ENCODE measurements around the gene ATP5F1C. TPM values are rescaled to one million over a fixed set of nuclear protein-coding genes. Genes with fewer than 3 reads are reported as not detected.

The ATP5F1C gene
- total and polyA plus RNA-seq, 10 of the 15 experiments (the other 5 are each of a cell fraction or from before 2014, with no cell fraction given) = 307 to 978 (median 454) TPM

DNA sequence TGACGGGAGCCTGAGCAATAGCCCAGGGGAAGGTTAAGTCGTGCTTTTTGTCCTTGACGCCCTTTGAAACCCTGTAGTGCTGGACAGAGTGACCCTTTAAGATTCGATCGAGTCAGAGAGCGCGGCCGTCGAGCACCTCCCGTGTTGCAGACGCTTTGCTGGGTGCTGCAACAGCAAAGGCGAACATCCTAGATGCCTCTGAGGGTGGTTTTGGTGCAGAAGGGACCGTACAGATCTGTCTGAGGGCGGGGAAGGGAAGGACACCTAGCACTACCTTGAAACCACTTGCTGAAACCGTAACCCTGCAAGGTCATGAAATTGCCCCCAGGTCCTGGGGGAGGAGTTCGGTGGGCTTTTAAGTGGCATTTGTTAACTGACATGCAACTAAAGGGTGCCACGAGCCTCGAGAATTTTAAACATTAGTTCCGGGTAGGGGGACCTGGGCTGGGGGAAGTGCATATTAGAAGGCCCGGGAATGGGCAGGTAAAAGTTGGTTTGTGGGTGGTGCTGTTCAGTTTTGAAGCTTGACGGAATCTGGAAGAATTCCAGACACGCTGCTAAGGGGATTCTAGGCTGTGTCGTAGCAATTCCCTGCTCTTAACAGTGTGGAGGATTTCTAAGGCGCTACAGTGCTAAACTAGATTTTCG, 786 bp downstream of the ATP5F1C start:
- Histone ChIP-seq H4K20me1 (ENCODE audit: control insufficient read depth, insufficient read depth) (no peaks in the 10 kb centered on the region; the same call in 1 of the 2 replicates), H3K4me1 (ENCODE audit: control insufficient read depth, insufficient read depth, low read length) (no peaks in the 10 kb centered on the region; the same call in 1 of the 2 replicates), H3K27me3 (replicated peaks in 1 of 2; ENCODE audit: control insufficient read depth in 2 of 2, insufficient read depth in 2 of 2, low read length in 1 of 2) (no peaks in the 10 kb centered on the region), H3K9ac (ENCODE audit: control insufficient read depth, insufficient read depth, low read length) (peak overlapping the region; percentile 94), H3K4me3 (peak overlapping the region; percentile 97), H3K36me3 (ENCODE audit: control insufficient read depth in 2 of 2, insufficient read depth in 2 of 2, low read length in 1 of 2) (peaks cover 0 to 4% of the 10 kb centered on the region in 2 experiments; a peak in 1 of 4 replicates), H3K4me2 (ENCODE audit: control insufficient read depth, insufficient read depth) (peak overlapping the region; percentile 88), H2AFZ (ENCODE audit: control insufficient read depth, low read depth, low read length) (peak overlapping the region; percentile 91; the same call in 1 of the 2 replicates), H3K27ac (ENCODE audit: control insufficient read depth, insufficient read depth) (peak overlapping the region; percentile 88), H3K79me2 (ENCODE audit: control insufficient read depth, insufficient read depth, low read length) (peaks cover 93% of the 10 kb centered on the region), H3K9me3 (replicated peaks; ENCODE audit: control insufficient read depth, insufficient read depth, low read length) (no peaks in the 10 kb centered on the region)
- SMC1A ChIA-PET (ENCODE audit: uncharacterized antibody, unreplicated experiment) = interaction anchor here (0.6 to 1.4 kb wide), 6 partner anchors 10 to 32 kb away, joined by 3 to 6 read pairs (median 4); no protein-coding TSS in a partner anchor
- no peak for FAIRE-seq
- RAD21 ChIA-PET (ENCODE audit: unreplicated experiment) = interaction anchor here (1.0 to 1.6 kb wide), 4 partner anchors 11 to 263 kb away, joined by 3 to 7 read pairs (median 6); partner anchors contain the start of gene TAF3
- BruUV-seq (replicated peaks) = no TSS peak
- intact Hi-C loops (cut with micrococcal nuclease; ENCODE audit: unreplicated experiment) = loop anchor here (1.0 to 10.0 kb wide), 2 partner anchors 30 to 264 kb away; partner anchors contain the start of gene TAF3
- POLR2A ChIA-PET = interaction anchor here (0.9 to 1.4 kb wide), 7 partner anchors 11 to 316 kb away, joined by 3 to 10 read pairs (median 3); partner anchors contain the start of gene TAF3
- no peak for DNase-seq (ENCODE audit: low read depth, low spot score)
- WGBS (ENCODE audit: insufficient coverage, insufficient replicate concordance, low lambda C conversion rate, missing lambda C conversion rate) = 3% methylated on average over 25 of the region's 25 CpGs
- TF ChIP-seq, protein P1, sequence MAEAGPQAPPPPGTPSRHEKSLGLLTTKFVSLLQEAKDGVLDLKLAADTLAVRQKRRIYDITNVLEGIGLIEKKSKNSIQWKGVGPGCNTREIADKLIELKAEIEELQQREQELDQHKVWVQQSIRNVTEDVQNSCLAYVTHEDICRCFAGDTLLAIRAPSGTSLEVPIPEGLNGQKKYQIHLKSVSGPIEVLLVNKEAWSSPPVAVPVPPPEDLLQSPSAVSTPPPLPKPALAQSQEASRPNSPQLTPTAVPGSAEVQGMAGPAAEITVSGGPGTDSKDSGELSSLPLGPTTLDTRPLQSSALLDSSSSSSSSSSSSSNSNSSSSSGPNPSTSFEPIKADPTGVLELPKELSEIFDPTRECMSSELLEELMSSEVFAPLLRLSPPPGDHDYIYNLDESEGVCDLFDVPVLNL (IDR thresholded peaks at IDR 0.05; ENCODE audit: low read depth, low read length) = no peak
- TF ChIP-seq NFXL1 (IDR thresholded peaks at IDR 0.05; ENCODE audit: borderline replicate concordance) (no peak), ESRRA (IDR thresholded peaks at IDR 0.05; ENCODE audit: low read length) (no peak), TARDBP (IDR thresholded peaks at IDR 0.05; ENCODE audit: borderline replicate concordance) (no peak), POLR2AphosphoS5 (IDR thresholded peaks at IDR 0.05; ENCODE audit: low read length) (0 out of 2 replicates have a peak, but pooled peaks have one; percentile 7), SUZ12 (IDR thresholded peaks at IDR 0.05; ENCODE audit: unreplicated experiment) (no peak), NFIC (IDR thresholded peaks at IDR 0.05; ENCODE audit: low read depth, low read length) (no peak), SIN3A (IDR thresholded peaks at IDR 0.05; ENCODE audit: low read depth, low read length) (0 out of 2 replicates have a peak, but pooled peaks have one; percentile 20), MXI1 (IDR thresholded peaks at IDR 0.05; ENCODE audit: low read depth, low read length) (no peak), GATAD2B (conservative IDR thresholded peaks at IDR 0.05; ENCODE audit: low read depth) (0 out of 2 replicates have a peak, but pooled peaks have one; percentile 23)
- TF ChIP-seq, protein P2, sequence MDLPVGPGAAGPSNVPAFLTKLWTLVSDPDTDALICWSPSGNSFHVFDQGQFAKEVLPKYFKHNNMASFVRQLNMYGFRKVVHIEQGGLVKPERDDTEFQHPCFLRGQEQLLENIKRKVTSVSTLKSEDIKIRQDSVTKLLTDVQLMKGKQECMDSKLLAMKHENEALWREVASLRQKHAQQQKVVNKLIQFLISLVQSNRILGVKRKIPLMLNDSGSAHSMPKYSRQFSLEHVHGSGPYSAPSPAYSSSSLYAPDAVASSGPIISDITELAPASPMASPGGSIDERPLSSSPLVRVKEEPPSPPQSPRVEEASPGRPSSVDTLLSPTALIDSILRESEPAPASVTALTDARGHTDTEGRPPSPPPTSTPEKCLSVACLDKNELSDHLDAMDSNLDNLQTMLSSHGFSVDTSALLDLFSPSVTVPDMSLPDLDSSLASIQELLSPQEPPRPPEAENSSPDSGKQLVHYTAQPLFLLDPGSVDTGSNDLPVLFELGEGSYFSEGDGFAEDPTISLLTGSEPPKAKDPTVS (IDR thresholded peaks at IDR 0.05; ENCODE audit: low read depth, low read length) = no peak
- TF ChIP-seq, protein P3, sequence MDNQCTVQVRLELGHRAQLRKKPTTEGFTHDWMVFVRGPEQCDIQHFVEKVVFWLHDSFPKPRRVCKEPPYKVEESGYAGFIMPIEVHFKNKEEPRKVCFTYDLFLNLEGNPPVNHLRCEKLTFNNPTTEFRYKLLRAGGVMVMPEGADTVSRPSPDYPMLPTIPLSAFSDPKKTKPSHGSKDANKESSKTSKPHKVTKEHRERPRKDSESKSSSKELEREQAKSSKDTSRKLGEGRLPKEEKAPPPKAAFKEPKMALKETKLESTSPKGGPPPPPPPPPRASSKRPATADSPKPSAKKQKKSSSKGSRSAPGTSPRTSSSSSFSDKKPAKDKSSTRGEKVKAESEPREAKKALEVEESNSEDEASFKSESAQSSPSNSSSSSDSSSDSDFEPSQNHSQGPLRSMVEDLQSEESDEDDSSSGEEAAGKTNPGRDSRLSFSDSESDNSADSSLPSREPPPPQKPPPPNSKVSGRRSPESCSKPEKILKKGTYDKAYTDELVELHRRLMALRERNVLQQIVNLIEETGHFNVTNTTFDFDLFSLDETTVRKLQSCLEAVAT (IDR thresholded peaks at IDR 0.05) = no peak
- TF ChIP-seq, protein P4, sequence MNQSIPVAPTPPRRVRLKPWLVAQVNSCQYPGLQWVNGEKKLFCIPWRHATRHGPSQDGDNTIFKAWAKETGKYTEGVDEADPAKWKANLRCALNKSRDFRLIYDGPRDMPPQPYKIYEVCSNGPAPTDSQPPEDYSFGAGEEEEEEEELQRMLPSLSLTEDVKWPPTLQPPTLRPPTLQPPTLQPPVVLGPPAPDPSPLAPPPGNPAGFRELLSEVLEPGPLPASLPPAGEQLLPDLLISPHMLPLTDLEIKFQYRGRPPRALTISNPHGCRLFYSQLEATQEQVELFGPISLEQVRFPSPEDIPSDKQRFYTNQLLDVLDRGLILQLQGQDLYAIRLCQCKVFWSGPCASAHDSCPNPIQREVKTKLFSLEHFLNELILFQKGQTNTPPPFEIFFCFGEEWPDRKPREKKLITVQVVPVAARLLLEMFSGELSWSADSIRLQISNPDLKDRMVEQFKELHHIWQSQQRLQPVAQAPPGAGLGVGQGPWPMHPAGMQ (IDR thresholded peaks at IDR 0.05; ENCODE audit: borderline replicate concordance) = no peak
- TF ChIP-seq, protein P5, sequence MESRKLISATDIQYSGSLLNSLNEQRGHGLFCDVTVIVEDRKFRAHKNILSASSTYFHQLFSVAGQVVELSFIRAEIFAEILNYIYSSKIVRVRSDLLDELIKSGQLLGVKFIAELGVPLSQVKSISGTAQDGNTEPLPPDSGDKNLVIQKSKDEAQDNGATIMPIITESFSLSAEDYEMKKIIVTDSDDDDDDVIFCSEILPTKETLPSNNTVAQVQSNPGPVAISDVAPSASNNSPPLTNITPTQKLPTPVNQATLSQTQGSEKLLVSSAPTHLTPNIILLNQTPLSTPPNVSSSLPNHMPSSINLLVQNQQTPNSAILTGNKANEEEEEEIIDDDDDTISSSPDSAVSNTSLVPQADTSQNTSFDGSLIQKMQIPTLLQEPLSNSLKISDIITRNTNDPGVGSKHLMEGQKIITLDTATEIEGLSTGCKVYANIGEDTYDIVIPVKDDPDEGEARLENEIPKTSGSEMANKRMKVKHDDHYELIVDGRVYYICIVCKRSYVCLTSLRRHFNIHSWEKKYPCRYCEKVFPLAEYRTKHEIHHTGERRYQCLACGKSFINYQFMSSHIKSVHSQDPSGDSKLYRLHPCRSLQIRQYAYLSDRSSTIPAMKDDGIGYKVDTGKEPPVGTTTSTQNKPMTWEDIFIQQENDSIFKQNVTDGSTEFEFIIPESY (IDR thresholded peaks at IDR 0.05) = no peak
- in situ Hi-C loops (cut with MboI) = no loop called here
- CTCF ChIA-PET = interaction anchor here (0.6 to 3.4 kb wide), 4 partner anchors 31 to 1420 kb away, joined by 3 to 24 read pairs (median 4); partner anchors contain the start of gene TAF3
- peak; percentile 32 for ATAC-seq
